B cell (primary cell): ENCODE measurements around the gene GALNT18. TPM values are rescaled to one million over a fixed set of nuclear protein-coding genes. Genes with fewer than 3 reads are reported as not detected.

ENCODE experiments used
- ATAC-seq: fragments of 200-7000 bp; cut with Tn5 transposase; one replicate; pipeline ENCODE4 v1.10.0; 2021; ENCODE audit warnings: low read depth, mild to moderate bottlenecking, moderate number of reproducible peaks, moderate library complexity
- CTCF ChIA-PET: fragments of 350-600 bp; sonication (Branson Sonifier 250); formaldehyde crosslinking; loops from one replicate; lab custom pipeline; 2021; ENCODE audit warnings: antibody characterized with exemption, inconsistent platforms; lab: Charles Lee
- POLR2A ChIA-PET: fragments of 350-600 bp; sonication (Branson Sonifier 250); formaldehyde crosslinking; loops from one replicate; lab custom pipeline; 2021; ENCODE audit warnings: antibody characterized with exemption; lab: Charles Lee
- DNase-seq: peaks from one replicate; pipeline ENCODE4 v3.0.0; 2013
- H2AFZ ChIP-seq: 2 replicates; pipeline ENCODE4 v1.6.1; 2012; ENCODE audit warnings: mild to moderate bottlenecking, low read depth, low read length; ENCODE audit not compliant: insufficient read depth, poor library complexity, severe bottlenecking
- H3K27ac ChIP-seq, 2 donors: 1 replicate in 1 of 2; 2 replicates in 1 of 2; pipeline ENCODE4 v1.5.1; 2012 to 2013; ENCODE audit warnings: low read length in 2 of 2, mild to moderate bottlenecking in 2 of 2, moderate library complexity in 1 of 2
- H3K27me3 ChIP-seq, 4 experiments: fragments of 200-600 bp in 1 of 4; sonication (generic) in 1 of 4; replicated peaks in 1 of 4; 1 replicate in 2 of 4; 2 replicates in 2 of 4; pipeline versions ENCODE4 v1.6.1 to v1.7.0; 2013 to 2016; ENCODE audit warnings: low read length in 3 of 4, mild to moderate bottlenecking in 2 of 4, mixed read lengths in 1 of 4, moderate library complexity in 1 of 4; ENCODE audit not compliant: insufficient read depth in 4 of 4, control insufficient read depth in 3 of 4; ENCODE audit errors: control extremely low read depth in 1 of 4
- H3K36me3 ChIP-seq, 2 experiments: replicated peaks in 1 of 2; 1 replicate in 1 of 2; 2 replicates in 1 of 2; pipeline versions ENCODE4 v1.6.1 to v1.7.1; 2013; ENCODE audit warnings: low read length in 1 of 2; ENCODE audit not compliant: insufficient read depth in 2 of 2, control insufficient read depth in 1 of 2; ENCODE audit errors: control extremely low read depth in 1 of 2, extremely low read depth in 1 of 2
- H3K4me1 ChIP-seq, 2 donors: fragments of 200-600 bp in 1 of 2; sonication (generic) in 1 of 2; 1 replicate in 1 of 2; 2 replicates in 1 of 2; pipeline versions ENCODE4 v1.5.1 to v1.6.1; 2013 to 2017; ENCODE audit warnings: low read length in 2 of 2; ENCODE audit not compliant: control insufficient read depth in 2 of 2, insufficient read depth in 2 of 2
- H3K4me2 ChIP-seq: replicated peaks from 2 replicates; pipeline ENCODE3; 2012; ENCODE audit warnings: mild to moderate bottlenecking, low read depth, low read length; ENCODE audit not compliant: poor library complexity, severe bottlenecking
- H3K4me3 ChIP-seq, 5 experiments: fragments of 200-600 bp in 1 of 5; sonication (generic) in 1 of 5; 1 replicate in 3 of 5; 2 replicates in 2 of 5; pipeline versions ENCODE4 v1.5.1 to v1.7.0; 2011 to 2016; ENCODE audit warnings: low read length in 4 of 5, mild to moderate bottlenecking in 4 of 5, low read depth in 2 of 5, control low read depth in 1 of 5, moderate library complexity in 1 of 5; ENCODE audit not compliant: insufficient read depth in 1 of 5; ENCODE audit errors: control extremely low read depth in 1 of 5, extremely low read depth in 1 of 5
- H3K79me2 ChIP-seq: fragments of 200-600 bp; sonication (generic); one replicate; pipeline ENCODE4 v1.6.0; 2016; ENCODE audit warnings: low read length; ENCODE audit not compliant: control insufficient read depth, insufficient read depth
- H3K9ac ChIP-seq: fragments of 200-600 bp; sonication (generic); 2 replicates; pipeline ENCODE4 v1.6.1; 2017; ENCODE audit warnings: mild to moderate bottlenecking, low read length, moderate library complexity
- H3K9me3 ChIP-seq, 3 donors: one replicate each; pipeline versions ENCODE4 v1.6.1 to v1.7.1; 2013; ENCODE audit warnings: low read length in 2 of 3; ENCODE audit not compliant: control insufficient read depth in 2 of 3, insufficient read depth in 1 of 3; ENCODE audit errors: control extremely low read depth in 1 of 3
- H4K20me1 ChIP-seq: 2 replicates; pipeline ENCODE4 v1.6.0; 2012; ENCODE audit warnings: mild to moderate bottlenecking, low read length; ENCODE audit not compliant: insufficient read depth, control insufficient read depth, poor library complexity, severe bottlenecking
- H3K27ac Mint-ChIP-seq: one replicate; pipeline ENCODE4 v1.8.0; 2021; ENCODE audit warnings: mixed read lengths
- H3K27me3 Mint-ChIP-seq: one replicate; pipeline ENCODE4 v1.8.0; 2021; ENCODE audit warnings: mixed read lengths
- H3K4me1 Mint-ChIP-seq: one replicate; pipeline ENCODE4 v1.8.0; 2021; ENCODE audit warnings: mixed read lengths
- H3K4me3 Mint-ChIP-seq: one replicate; pipeline ENCODE4 v1.8.0; 2021; ENCODE audit warnings: mixed read lengths
- H3K9me3 Mint-ChIP-seq: one replicate; pipeline ENCODE4 v1.8.0; 2022; ENCODE audit warnings: mixed read lengths; ENCODE audit not compliant: insufficient read depth
- CTCF ChIP-seq: fragments of 200-600 bp; IDR thresholded peaks from one replicate; pipeline ENCODE4 v1.8.0; 2022; ENCODE audit warnings: antibody characterized with exemption, mild to moderate bottlenecking
- EZH2 ChIP-seq: IDR thresholded peaks from 2 replicates; pipeline ENCODE4 v1.6.1; 2012; ENCODE audit warnings: borderline replicate concordance, low read depth, mild to moderate bottlenecking, moderate library complexity, low read length; ENCODE audit not compliant: insufficient read depth, poor library complexity, severe bottlenecking
- WGBS: methylation state at CpG from one replicate; pipeline ENCODE4 v1.1.5; 2013; ENCODE audit warnings: missing lambda C conversion rate; ENCODE audit not compliant: insufficient coverage; 5-methylcytosine and 5-hydroxymethylcytosine counted together
- intact Hi-C: fragments of 100-400 bp; cut with micrococcal nuclease; formaldehyde crosslinking; loops from one replicate; pipeline ENCODE4 v1.10.0; 2022
- polyA plus RNA-seq: library from polyadenylated mRNA; depleted of rRNA; stranded (reverse); fragments of >200 nt; gene quantifications from 2 replicates; pipeline ENCODE4 v1.2.3, GENCODE V29; 2012
- total RNA-seq, 2 donors: library from RNA; stranded (reverse); fragments of 120-200 nt in 1 of 2; gene quantifications; 1 replicate in 1 of 2; 2 replicates in 1 of 2; pipeline versions ENCODE4 v1.2.3 to v1.2.4, GENCODE V29; 2013 to 2022

Gene GALNT18
- total and polyA plus RNA-seq, 2 donors (not counting 1 experiment from before 2014, with no cell fraction given), result not detected

GRCh38 chr11:11521306-11522002 lies 100.4 kb downstream of the GALNT18 start:
- H3K4me3 Mint-ChIP-seq, result no peak overlapping the region
- Histone ChIP-seq H3K79me2 (no peaks in the 10 kb centered on the region), H3K27me3 (no peaks in the 10 kb centered on the region), H3K4me3 (no peak overlapping the region), H4K20me1 (no peaks in the 10 kb centered on the region), H3K36me3 (no peaks in the 10 kb centered on the region), H3K9ac (no peak overlapping the region), H3K4me1 (no peaks in the 10 kb centered on the region), H3K4me2 (no peak overlapping the region), H3K9me3 (no peaks in the 10 kb centered on the region), H3K27ac (no peak overlapping the region), H2AFZ (no peak overlapping the region)
- no peaks in the 10 kb centered on the region for H3K4me1 Mint-ChIP-seq
- ATAC-seq (no peak), DNase-seq (no peak)
- intact Hi-C loops, result no loop called here
- POLR2A ChIA-PET, result no interaction called here
- H3K27me3 Mint-ChIP-seq, result peaks cover 5% of the 10 kb centered on the region
- no peaks in the 10 kb centered on the region for H3K9me3 Mint-ChIP-seq
- CTCF ChIA-PET, result no interaction called here
- H3K27ac Mint-ChIP-seq, result no peak overlapping the region
- TF ChIP-seq EZH2 (no peak), CTCF (no peak)
- 62% methylated on average over 12 of the region's 13 CpGs for WGBS

GRCh38 chr11:11520231-11521015 lies 101.4 kb downstream of the GALNT18 start:
- Mint-ChIP-seq H3K4me1 (no peaks in the 10 kb centered on the region), H3K9me3 (no peaks in the 10 kb centered on the region), H3K27me3 (peaks cover 5% of the 10 kb centered on the region), H3K4me3 (no peak overlapping the region), H3K27ac (no peak overlapping the region)
- Histone ChIP-seq H3K27me3 (no peaks in the 10 kb centered on the region), H3K4me2 (no peak overlapping the region), H3K36me3 (no peaks in the 10 kb centered on the region), H3K4me1 (no peaks in the 10 kb centered on the region), H3K9me3 (no peaks in the 10 kb centered on the region), H4K20me1 (no peaks in the 10 kb centered on the region), H3K79me2 (no peaks in the 10 kb centered on the region), H3K27ac (no peak overlapping the region), H3K9ac (no peak overlapping the region), H3K4me3 (no peak overlapping the region), H2AFZ (no peak overlapping the region)
- POLR2A ChIA-PET, result no interaction called here
- CTCF ChIA-PET, result no interaction called here
- DNase-seq (no peak), ATAC-seq (no peak)
- TF ChIP-seq EZH2, result no peak
- TF ChIP-seq CTCF, result no peak
- intact Hi-C loops, result no loop called here
- whole genome bisulfite sequencing, result 68% methylated on average over 14 of the region's 14 CpGs
